Calu3 (cell line): Measurements from ENCODE around the gene SCRG1. TPM values are rescaled to one million over a fixed set of nuclear protein-coding genes. Genes with fewer than 3 reads are reported as not detected.

Experiments
- BruUV-seq: library from RNA; stranded (reverse); fragments of 400-500 nt; replicated peaks from 2 replicates; lab custom pipeline; 2021; lab: Mats Ljungman, UMichigan
- CTCF ChIA-PET: fragments of 300-600 bp; sonication (Branson Sonifier 250); formaldehyde crosslinking; loops from one replicate; lab custom pipeline; 2022; ENCODE audit warnings: antibody characterized with exemption; lab: Charles Lee
- DNase-seq: peaks from one replicate; pipeline ENCODE4 v3.0.0; 2022
- H3K27ac Mint-ChIP-seq: one replicate; pipeline ENCODE4 v1.8.0; 2022; ENCODE audit warnings: mixed read lengths; ENCODE audit not compliant: unreplicated experiment
- H3K27me3 Mint-ChIP-seq: one replicate; pipeline ENCODE4 v1.8.0; 2022; ENCODE audit warnings: mixed read lengths; ENCODE audit not compliant: unreplicated experiment
- H3K36me3 Mint-ChIP-seq: one replicate; pipeline ENCODE4 v1.8.0; 2022; ENCODE audit warnings: mild to moderate bottlenecking, moderate library complexity, mixed read lengths; ENCODE audit not compliant: insufficient read depth, unreplicated experiment
- H3K4me1 Mint-ChIP-seq: one replicate; pipeline ENCODE4 v1.8.0; 2022; ENCODE audit warnings: mild to moderate bottlenecking, low read depth, mixed read lengths; ENCODE audit not compliant: unreplicated experiment
- H3K4me3 Mint-ChIP-seq: one replicate; pipeline ENCODE4 v1.8.0; 2022; ENCODE audit warnings: mild to moderate bottlenecking, low read depth, moderate library complexity, mixed read lengths; ENCODE audit not compliant: unreplicated experiment
- H3K9me3 Mint-ChIP-seq: one replicate; pipeline ENCODE4 v1.8.0; 2022; ENCODE audit warnings: low read depth, mixed read lengths; ENCODE audit not compliant: unreplicated experiment
- intact Hi-C: fragments of 100-400 bp; cut with micrococcal nuclease; formaldehyde crosslinking; loops from one replicate; pipeline ENCODE4 v1.10.0; 2022; ENCODE audit not compliant: unreplicated experiment
- total RNA-seq: library from RNA; stranded (reverse); gene quantifications from 2 replicates; pipeline ENCODE4 v1.2.3, GENCODE V29; 2022
- TF ChIP-seq, protein P1 (sequence below): fragments of 200-600 bp; IDR thresholded peaks from one replicate; pipeline ENCODE4 v1.8.0; 2022; ENCODE audit warnings: antibody characterized with exemption; ENCODE audit not compliant: unreplicated experiment

SCRG1 gene
- total RNA-seq, 1 experiment from 2014 or later, result not detected

DNA sequence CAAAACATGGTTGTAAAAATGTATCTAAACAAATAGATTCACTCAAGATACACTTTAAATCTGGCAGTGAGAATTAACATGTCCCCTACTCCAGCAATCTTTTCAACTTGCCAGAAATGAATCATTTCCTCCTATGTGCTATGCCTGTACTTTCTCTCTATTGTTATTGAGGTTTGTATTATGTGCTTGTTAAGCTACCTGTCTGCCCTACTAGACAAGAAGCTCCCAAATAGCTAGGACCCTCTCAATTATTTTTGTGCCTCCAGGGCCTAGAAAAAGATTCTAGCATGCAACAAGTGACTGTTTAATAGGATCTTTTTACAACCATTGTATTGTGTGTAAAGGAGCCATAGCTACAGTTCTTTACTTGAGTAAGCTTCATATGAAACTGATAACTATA is 31.6 kb downstream of the SCRG1 start:
- H3K9me3 Mint-ChIP-seq, result no peaks in the 10 kb centered on the region
- no peak for DNase-seq
- H3K4me3 Mint-ChIP-seq, result no peak overlapping the region
- intact Hi-C loops, result no loop called here
- H3K27me3 Mint-ChIP-seq, result no peaks in the 10 kb centered on the region
- BruUV-seq, result no TSS peak
- H3K27ac Mint-ChIP-seq, result no peak overlapping the region
- CTCF ChIA-PET, result no interaction called here
- H3K4me1 Mint-ChIP-seq, result no peaks in the 10 kb centered on the region
- peaks cover 32% of the 10 kb centered on the region for H3K36me3 Mint-ChIP-seq
- TF ChIP-seq, protein P1, sequence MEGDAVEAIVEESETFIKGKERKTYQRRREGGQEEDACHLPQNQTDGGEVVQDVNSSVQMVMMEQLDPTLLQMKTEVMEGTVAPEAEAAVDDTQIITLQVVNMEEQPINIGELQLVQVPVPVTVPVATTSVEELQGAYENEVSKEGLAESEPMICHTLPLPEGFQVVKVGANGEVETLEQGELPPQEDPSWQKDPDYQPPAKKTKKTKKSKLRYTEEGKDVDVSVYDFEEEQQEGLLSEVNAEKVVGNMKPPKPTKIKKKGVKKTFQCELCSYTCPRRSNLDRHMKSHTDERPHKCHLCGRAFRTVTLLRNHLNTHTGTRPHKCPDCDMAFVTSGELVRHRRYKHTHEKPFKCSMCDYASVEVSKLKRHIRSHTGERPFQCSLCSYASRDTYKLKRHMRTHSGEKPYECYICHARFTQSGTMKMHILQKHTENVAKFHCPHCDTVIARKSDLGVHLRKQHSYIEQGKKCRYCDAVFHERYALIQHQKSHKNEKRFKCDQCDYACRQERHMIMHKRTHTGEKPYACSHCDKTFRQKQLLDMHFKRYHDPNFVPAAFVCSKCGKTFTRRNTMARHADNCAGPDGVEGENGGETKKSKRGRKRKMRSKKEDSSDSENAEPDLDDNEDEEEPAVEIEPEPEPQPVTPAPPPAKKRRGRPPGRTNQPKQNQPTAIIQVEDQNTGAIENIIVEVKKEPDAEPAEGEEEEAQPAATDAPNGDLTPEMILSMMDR, result no peak

DNA sequence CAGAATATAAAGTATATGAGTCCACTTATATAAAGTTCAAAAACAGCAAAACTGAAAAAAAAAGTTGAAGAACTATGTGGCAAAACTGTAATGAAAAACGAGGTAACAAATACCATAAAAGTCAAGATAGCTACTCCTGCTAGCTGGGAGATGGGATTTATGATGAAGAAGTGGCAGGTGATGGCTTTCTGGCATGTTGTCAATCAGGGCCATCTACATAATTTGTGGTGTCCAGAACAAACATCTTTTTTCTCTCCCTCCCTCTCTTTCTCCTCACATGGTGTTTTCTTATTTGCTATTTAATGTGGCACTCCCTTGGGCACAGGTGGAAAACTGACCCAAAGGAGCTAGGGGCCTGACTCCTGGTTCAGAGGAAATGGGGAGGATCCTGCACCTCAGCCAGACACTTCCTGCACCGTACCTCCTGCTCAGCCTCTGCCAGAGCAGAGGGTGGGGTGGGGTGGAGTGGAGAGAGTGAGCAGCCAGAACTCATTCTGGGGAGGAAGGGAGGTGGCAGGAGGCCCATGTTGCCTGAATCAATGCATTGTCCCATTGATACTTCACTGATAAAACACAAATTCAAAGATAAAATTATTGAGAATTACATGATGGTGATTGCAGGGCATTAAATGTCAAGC is 33.4 kb downstream of the SCRG1 start:
- H3K4me3 Mint-ChIP-seq, result no peak overlapping the region
- H3K27ac Mint-ChIP-seq, result no peak overlapping the region
- peaks cover 14% of the 10 kb centered on the region for H3K36me3 Mint-ChIP-seq
- DNase-seq, result no peak
- BruUV-seq, result no TSS peak
- H3K4me1 Mint-ChIP-seq, result no peaks in the 10 kb centered on the region
- no peaks in the 10 kb centered on the region for H3K9me3 Mint-ChIP-seq
- H3K27me3 Mint-ChIP-seq, result no peaks in the 10 kb centered on the region
- TF ChIP-seq, protein P1, result no peak
- intact Hi-C loops, result no loop called here
- CTCF ChIA-PET, result no interaction called here

DNA sequence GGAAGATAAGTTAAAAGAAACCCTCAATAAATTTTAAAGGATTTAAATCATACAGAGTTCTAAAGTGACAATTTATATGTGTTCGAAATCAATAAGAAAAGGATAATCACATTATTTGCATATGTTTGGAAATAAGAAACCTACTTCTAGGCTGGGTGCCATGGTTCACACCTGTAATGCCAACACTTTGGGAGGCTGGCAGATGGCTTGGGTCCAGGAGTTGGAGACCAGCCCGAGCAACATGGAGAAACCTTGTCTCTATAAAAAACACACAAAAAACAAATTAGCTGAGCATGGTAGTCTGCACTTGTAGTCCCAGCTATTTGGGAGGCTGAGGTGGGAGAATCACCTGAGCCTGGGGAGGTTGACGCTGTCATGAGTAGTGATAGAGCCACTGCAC is 36.2 kb downstream of the SCRG1 start:
- Mint-ChIP-seq H3K27ac (no peak overlapping the region), H3K9me3 (no peaks in the 10 kb centered on the region), H3K36me3 (no peaks in the 10 kb centered on the region), H3K4me1 (no peaks in the 10 kb centered on the region), H3K4me3 (no peak overlapping the region), H3K27me3 (no peaks in the 10 kb centered on the region)
- CTCF ChIA-PET, result no interaction called here
- BruUV-seq, result no TSS peak
- TF ChIP-seq, protein P1, result no peak
- DNase-seq, result no peak
- intact Hi-C loops, result no loop called here

DNA sequence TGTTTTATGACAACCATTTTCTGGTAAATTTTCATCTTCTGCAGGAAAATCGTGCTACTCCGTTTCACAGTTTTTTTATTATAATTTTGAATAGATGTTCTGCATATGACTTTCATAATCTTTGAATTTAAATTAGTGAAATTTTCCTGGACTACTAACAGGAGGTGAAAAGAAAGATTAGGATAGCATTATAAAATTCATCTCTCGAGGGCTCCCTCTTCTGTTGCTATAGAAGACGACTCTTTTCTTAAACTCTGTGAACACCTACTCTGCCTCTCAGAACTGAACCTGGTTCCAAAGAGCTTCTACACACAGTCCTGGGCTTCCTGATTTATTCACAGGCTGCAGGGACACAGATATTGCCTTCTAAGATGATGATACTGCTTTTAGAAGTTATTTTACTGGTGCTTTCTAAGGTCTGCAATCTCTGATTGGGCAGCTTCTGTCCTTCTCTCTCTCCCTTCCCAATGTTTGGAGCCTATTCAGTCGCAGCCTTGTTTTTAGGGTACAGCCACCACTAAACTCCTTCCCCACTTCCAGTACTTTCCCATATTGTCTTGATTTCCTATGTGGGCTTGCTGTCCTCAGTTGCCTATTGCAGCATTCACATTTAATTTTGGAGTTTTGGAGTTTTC is 38.2 kb downstream of the SCRG1 start:
- intact Hi-C loops, result no loop called here
- no TSS peak for BruUV-seq

More for the DNA sequence above, 38.2 kb downstream of the SCRG1 start:
- Mint-ChIP-seq H3K27ac (no peak overlapping the region), H3K9me3 (no peaks in the 10 kb centered on the region), H3K4me1 (no peaks in the 10 kb centered on the region), H3K4me3 (no peak overlapping the region), H3K27me3 (no peaks in the 10 kb centered on the region), H3K36me3 (no peaks in the 10 kb centered on the region)
- DNase-seq, result no peak
- CTCF ChIA-PET, result interaction anchor here (1.1 kb wide), 1 partner anchor 25 kb away, joined by 3 read pairs; no protein-coding TSS in a partner anchor
- TF ChIP-seq, protein P1, result no peak
